AG08396 (cell line): ENCODE results near the gene ZNF414.
"Not testable (repeated sequence)": the region's sequence is repeated elsewhere in the genome, so short reads cannot be mapped to it uniquely, and the experiment has no call there.

Source experiments
- DNase-seq: peaks from one replicate; pipeline ENCODE4 v3.0.0; 2012; ENCODE audit warnings: low spot score, mixed read lengths

The ZNF414 gene

GRCh38 chr19:8517551-8518442, 3.8 kb upstream of the ZNF414 start:
- no peak for DNase-seq

GRCh38 chr19:8515317-8515716, 1.4 kb upstream of the ZNF414 start:
- no peak for DNase-seq

GRCh38 chr19:8514505-8515009, 590 bp upstream of the ZNF414 start:
- not testable (repeated sequence) for DNase-seq

- DNase-seq, result no peak
Measured at GRCh38 chr19:8513036-8513686, 806 bp downstream of the ZNF414 start.

- DNase-seq, result peak; percentile 50
Measured at GRCh38 chr19:8512115-8512967, 1.6 kb downstream of the ZNF414 start.

GRCh38 chr19:8511573-8512101, 2.3 kb downstream of the ZNF414 start:
- DNase-seq, result no peak

- no peak for DNase-seq
Measured at GRCh38 chr19:8510589-8511115, 3.3 kb downstream of the ZNF414 start.

- no peak for DNase-seq
Measured at GRCh38 chr19:8506402-8506957, 7.5 kb downstream of the ZNF414 start.

GRCh38 chr19:8505680-8506401, 8.1 kb downstream of the ZNF414 start:
- peak; percentile 94 for DNase-seq

- DNase-seq, result no peak
Measured at GRCh38 chr19:8504919-8505318, 9.0 kb downstream of the ZNF414 start.

GRCh38 chr19:8504171-8504570, 9.8 kb downstream of the ZNF414 start:
- no peak for DNase-seq

GRCh38 chr19:8503510-8503909, 10.5 kb downstream of the ZNF414 start:
- DNase-seq, result no peak

- DNase-seq, result no peak
Measured at GRCh38 chr19:8501981-8502380, 12.0 kb downstream of the ZNF414 start.

GRCh38 chr19:8501516-8501915, 12.5 kb downstream of the ZNF414 start:
- no peak for DNase-seq

GRCh38 chr19:8500158-8500557, 13.8 kb downstream of the ZNF414 start:
- no peak for DNase-seq

- DNase-seq, result no peak
Measured at GRCh38 chr19:8499048-8499833, 14.7 kb downstream of the ZNF414 start.

- no peak for DNase-seq
Measured at GRCh38 chr19:8498295-8498694, 15.7 kb downstream of the ZNF414 start.

GRCh38 chr19:8494158-8494557, 19.8 kb downstream of the ZNF414 start:
- DNase-seq, result no peak

- DNase-seq, result no peak
Measured at GRCh38 chr19:8491574-8491973, 22.4 kb downstream of the ZNF414 start.

GRCh38 chr19:8490873-8491272, 23.1 kb downstream of the ZNF414 start:
- no peak for DNase-seq
